HG03103 (cell line): ENCODE data around the gene GALNT2.

Source experiments
- ATAC-seq: cut with Tn5 transposase; IDR thresholded peaks from one replicate; pipeline ENCODE4 v1.9.1; 2021; ENCODE audit warnings: low read depth; ENCODE audit not compliant: unreplicated experiment

The GALNT2 gene

DNA sequence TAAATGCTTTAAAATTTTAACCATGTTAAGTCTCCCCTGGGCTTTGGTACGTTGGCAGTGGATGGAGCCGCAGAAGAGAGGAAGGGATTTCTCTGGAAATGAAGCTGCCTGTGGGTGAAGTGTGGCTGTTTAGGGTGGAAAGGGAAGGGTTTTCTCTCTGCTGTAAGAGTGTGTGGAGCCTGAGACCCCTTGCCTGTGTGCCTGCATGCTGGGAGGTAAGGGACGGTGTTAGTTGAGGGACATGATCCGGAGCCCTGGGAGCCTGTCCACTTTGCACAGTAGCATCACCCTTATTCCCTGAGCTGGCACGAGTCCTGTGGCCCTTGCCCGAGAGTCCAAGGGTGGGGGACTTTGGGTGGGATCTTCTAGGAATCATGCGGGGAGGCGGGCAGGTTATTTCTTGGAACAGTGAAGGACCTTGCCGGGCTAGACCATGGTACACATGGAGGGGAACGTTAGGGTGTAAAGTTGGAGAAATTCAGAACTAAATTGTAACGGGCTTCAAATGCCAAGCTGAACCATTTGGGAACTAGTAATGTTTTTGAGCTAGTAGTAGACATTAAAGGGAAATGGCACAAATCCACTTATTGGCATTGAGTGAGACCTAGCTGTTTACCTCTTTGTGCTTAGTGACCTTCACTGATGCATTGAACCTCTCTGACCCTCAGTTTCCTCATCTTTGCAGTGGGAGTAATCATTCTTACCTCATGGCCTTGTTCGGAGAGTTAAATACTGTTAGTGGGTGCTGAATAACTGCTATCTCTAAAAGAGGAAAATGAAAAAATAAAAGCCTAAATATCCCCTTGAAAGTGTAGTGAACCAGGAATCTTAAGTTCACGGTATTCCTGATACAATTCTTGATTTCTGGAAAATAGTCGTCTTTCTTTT lies 3.5 kb downstream of the GALNT2 start:
- no peak for ATAC-seq

DNA sequence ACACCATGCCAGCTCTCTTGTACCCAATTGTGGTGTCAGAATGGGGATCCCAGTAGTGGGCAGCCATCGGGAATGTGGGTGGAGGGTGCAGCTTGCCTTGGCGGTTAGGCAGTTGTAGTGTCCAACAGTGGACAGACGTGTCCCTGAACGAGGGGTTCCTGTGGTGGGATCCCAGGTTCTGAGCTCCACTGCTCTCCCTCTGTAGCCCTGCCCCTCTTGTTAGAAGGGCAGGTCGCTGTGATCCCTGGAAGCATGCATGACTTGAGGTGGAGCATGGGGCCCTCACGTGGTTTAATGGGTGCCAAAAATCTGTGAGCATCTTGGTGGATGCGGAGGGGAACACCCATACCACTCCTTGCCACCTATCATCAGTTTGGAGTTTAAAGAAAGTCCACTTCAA lies 4.3 kb downstream of the GALNT2 start:
- no peak for ATAC-seq

DNA sequence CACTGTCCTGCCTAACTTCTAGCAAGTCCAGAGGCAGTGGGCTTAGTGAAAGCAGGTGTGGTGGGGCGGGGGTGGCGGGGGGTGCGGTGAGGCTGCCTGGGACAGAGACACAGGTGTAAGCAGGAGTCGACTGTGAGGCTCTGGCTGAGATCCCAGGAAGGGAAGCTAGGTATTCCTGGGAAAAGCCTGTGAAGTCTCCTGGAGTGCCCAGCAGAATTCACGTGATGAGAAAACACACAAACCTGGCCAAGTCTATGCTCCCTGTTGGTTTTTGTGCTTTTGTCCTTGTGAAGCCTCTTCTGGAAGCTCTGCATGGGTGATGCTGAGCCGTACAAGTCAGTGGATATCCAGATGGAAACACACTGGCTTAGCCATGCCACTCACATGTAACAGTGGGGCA lies 5.3 kb downstream of the GALNT2 start:
- no peak for ATAC-seq

DNA sequence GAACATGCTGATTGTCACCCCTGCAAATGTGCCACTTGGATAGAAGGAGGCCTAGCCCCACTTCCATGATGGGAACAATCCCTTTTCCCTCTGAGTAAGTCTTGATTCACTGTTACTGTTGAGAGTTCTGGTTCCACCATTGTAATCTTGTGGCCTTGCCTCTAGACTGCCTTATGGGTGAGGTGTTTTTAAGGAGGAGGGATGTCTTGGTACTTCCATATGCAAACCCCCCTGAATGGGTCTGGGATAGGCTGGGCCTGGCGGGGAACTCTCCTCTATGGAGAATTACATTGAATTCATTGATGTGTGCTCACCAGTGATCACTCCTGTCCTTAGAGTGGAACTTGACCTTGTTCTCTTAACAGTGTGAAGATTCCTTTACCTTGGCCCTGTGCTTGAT lies 5.8 kb downstream of the GALNT2 start:
- no peak for ATAC-seq

DNA sequence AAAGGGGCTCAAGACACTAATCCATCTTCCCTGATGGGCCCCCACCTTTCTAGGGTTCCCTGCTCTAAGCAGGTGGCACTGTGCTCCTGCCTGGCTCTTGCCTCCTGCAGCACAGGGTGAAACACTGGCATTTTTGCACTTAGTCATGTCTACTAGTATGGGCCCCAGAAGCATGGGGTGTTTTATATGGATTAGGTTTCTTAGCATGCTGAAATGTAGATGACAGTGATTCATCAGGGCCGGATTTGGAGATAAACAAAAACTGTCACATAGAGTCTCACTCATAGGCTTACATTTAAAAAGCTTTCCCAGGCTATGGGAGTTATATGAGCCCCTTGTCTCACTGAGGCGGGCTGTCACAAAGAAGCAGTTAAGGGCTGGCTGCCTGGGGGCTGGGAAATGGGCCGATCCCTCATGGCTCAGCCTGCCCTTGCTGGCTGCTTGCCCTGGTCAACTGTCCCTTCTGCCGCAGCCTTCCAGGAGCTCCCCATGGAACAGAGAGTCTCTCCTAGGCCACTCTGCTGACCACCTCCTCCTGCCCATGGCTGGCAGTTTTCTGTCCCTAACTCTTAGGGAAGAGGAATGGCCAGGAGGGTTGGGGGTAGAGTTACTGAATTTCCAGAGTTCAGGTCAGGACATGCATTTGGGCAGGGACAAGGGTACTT lies 6.5 kb downstream of the GALNT2 start:
- ATAC-seq: no peak

DNA sequence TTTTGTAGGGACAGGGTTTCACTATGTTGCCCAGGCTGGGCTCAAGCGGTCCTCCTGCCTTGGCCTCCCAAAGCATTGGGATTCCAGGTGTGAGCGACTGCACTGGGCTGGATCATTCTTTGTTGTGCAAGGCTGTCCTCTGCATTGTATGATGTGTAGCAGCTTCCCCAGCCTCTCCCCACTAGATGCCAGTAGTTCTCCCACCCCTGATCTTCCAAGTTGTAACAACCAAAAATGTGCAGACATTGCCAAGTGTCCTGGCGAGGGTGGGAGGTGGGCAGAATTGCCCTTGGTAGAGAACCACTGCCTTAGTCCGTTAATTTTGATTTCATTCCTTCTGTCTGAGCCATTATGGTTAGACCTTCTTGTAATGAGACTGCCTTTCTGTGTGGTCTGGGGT lies 7.2 kb downstream of the GALNT2 start:
- no peak for ATAC-seq

DNA sequence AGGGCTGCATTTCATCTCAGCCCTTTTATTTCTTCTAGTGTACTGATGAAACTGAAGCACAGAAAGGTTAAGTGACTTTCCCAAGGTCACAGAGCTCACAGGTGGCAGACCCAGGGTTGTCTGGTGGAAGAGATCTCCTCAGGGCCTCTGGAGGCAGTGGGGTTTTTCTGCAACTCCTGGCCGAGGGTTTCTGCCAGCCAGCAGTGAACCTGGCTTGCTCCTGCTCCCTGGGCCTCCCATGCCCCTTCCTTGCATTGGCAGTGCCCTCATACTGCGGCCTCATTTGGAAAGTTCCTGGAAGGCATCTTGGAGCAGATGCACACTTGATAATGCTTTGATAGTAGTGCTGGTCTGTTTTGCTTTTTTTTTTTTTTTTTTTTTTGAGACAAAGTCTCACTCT lies 7.7 kb downstream of the GALNT2 start:
- ATAC-seq: no peak

DNA sequence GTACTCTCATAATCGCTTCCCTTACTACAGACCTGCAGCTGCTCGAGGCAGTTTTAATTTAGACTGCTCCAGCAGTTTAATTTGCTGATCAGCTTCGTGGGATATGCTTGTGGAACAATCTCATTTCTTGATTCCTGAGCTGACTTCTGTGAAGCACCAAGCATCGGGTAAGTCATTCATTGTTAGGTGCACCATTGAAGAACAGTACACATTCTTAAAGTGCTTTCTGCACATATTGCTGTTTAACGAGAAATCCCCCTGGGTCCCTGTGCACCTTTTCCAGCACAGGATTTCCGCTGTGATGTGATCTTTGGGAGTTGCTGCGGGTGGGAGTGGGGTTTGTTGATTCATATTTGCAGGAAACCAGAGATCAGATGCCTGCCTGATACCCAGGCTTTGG lies 9.1 kb downstream of the GALNT2 start:
- no peak for ATAC-seq

DNA sequence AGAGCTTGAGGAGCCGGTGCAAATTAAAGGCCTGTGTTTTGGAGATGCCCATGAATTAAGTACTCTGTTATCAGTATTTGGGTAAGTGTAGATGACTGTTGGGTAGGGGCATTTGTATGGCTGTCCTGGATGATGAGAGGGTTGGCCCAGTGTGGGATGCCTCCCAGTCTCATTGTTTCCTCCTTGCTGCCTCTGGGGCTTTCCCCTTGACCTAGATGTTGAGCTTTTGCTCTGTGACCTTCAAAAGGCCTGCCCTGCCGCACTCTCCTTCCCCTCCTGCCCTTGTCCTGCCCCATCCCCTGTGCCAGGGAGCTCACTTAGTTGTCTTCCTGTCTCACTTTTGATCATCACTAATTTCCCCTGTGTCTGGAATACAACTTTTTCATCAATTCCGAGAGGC lies 10.0 kb downstream of the GALNT2 start:
- no peak for ATAC-seq

DNA sequence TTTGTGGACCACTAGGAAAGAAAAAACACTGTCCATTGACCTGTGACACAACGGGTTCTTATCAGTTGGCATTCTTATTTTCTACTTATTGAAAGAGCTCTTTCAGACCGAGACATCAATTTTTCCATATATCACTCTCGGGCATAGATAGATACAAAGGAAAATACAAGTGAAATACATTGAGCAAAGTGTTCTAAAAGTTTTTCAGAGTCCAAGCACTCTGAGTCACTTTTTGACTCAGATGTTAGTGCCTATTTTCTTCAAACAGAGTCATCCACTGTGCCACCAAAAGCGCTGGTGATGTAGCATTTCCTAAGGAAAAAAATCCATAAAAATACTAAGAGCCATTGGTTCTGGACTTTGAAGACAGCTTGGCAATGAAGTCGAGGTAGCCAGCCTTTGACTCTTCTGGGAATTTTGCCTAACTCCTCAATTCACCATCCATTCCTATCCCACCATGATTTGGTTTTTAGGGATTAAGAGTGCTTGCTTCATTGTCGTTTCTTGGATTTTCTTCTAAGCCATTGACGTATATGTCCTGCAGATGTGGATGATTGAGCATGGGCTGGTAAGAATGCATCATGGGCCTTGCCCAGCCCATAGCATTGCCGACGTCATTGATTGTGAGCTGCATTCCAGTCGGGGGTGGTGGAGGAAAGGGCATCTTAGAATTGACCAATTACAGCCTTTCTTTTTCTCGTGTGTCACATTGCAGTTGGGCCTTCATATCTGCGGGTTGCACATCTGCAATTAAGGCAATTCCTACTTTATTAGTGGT lies 10.6 kb downstream of the GALNT2 start:
- ATAC-seq: no peak

DNA sequence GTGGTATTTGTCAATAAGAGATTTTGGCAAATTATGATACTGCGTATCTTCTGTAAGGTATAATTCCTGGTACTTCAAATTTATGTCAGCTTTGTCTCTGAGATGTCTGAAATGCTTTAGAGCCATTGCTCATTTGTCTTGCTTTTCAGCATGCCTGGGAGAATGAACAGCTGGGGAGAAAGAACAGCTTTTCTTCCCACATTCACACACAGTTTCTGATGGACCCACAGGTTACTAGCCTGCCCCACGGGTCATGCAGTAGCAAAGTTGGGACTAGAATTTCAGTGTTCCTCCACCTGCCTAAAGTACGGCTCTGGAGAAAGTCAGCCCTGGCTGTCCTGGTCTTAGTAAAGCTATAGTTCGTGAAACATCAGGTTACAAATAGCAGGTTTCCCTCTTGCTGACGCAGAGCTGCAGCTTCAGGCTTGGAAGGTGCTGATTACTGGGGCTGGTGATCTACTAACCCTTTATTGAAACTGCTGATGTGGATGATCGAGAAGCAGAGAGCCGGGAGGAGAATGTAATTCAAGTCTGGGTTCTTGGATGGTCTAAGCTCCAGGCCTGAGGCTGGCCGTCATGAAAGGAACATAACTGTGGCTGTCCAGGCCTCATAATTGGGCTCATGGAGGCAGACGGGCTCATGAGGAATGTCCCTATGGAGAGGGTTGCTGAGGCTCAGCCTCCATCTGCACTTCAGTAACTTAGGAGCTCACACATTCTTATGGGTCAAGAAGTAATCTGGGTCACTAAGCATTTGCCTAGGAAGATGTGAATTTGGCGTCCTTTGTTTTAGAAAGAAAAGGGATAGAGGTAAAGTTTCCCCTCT lies 12.4 kb downstream of the GALNT2 start:
- no peak for ATAC-seq

DNA sequence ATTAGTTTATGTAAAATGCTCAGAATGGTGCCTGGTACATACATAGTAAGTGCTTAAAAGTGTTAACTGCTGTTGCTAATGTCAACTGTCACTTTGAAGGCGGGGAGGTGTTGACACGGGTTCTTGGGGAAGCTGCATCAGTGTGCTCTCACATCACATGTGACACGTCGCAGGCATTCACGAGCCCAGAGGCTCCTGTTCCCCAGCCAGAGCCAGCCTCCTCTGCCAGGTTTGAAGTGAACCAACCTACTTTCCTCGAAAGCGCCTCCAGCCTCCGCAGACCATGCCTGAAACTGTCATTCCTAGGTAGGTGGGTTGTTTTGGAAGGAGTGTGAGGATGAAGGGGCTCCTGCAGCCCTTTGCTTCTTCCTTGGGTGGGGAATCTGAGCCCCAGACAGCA lies 13.8 kb downstream of the GALNT2 start:
- ATAC-seq: no peak

DNA sequence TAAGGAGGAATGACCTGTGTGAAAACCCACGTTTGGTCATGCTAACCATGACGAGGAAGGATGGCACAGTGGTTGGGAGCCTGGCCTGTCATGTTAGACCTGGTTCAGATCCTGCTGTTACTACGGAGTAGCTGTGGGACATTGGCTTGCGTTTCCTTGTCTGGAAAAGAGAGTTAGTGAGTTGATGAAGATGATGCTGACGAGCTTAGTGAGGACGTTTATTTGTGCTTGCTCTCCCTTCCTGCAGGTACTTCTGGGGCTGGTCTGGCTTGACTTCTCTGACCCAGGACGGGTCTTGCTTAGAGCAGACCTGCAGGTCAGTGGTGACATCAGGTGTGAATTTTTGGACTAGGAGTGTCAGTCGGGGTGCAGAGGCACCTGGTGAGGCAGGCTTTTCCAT lies 14.7 kb downstream of the GALNT2 start:
- ATAC-seq: no peak

DNA sequence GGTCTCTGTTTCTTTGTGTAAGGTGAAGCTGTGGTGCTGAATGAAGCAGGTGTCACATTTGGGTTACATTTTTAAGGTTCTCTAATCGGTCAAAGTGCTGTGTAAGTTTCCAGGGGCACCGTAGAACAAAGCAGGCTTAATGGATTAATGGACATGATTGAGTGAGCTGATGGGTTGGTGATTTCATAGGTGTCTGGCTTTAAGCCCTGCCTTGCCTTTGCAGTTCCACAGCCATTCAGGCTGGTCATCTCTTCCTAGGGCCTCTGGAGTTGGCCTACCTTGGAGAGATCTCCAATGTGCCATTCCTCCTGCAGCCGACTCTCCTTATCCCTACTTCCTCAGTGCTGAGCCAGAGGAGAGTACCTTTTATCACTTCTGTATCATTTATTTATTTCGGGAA lies 15.2 kb downstream of the GALNT2 start:
- no peak for ATAC-seq

DNA sequence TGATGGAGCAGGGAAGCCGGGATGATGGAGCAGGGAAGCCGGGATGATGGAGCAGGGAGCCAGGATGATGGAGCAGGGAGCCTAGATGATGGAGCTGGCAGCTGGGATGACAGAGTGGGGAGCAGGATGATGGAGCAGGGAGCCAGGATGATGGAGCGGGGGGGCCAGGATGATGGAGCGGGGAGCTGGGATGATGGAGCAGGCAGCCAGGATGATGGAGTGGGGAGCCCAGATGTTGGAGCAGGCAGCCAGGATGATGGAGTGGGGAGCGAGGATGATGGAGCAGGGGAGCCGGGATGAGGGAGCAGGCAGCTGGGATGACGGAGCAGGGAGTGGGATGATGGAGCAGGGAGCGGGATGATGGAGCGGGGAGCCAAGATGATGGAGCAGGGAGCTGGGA lies 16.0 kb downstream of the GALNT2 start:
- no peak for ATAC-seq

DNA sequence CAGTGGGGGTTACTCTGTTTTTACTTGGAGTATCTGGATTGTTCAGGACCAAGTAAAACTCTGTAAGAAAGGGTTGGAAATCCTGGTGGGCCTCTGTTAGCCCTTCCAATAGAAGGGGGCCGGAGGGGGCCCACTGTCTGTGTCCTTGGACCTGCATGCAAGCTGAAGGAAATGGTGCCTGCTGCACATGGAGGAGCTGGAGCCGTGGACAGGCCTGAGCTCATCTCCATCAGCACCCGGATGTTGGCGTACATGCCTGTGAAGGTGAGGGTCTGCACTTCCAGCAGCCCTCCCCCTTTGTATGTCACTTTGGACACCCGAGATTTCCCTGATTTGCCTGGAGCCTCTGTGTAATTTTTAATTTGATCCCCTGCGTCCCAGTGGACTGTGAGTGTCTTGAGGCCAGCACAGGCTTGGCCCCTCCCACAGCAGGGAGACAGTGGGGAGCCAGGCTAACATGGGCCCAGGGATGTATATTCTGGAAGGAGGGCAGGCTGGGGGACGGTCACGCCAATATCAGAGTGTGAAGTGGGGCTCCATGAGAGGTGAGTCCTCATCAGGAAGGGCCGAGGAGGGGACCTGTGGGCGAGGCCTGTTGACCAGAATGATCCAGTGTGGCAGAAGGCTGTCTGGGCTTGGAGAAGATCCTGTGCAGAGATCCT lies 16.8 kb downstream of the GALNT2 start:
- ATAC-seq: no peak

DNA sequence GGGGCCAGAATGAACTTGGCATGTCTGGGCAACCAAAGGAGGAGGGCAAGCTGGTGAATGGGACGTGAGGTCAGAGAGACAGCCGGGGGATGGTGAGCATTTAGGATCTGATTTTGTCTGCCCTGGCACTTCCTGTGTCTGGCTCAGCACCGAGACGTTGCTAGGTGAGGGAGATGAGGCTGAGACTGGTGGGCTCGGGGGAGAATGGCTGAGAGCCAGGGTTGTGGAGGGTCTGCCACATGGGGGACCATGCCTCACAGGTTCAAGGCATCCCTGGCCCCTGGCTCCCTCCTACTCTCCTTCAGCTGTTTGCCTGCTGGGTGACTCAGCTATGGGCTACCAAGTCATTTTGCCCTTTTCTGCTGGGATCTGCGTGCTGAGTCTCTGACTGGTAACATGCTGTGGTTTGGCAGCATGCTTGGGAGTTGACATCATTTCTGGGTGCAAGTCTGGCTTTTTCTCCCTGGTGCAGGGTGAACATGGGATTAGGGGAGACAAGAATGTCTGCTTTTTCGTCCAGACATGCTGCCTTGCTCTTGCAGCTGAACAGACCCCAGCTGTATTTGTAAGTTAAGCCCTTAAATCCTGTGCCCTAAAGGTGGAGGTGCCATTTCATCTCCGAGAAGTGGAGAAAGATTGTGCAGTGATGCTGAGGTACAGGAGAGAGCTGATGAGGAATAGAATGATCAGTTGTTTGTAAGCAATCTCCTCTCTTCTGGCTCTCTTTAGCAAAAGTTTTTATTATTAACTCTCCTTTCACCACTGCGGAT lies 17.6 kb downstream of the GALNT2 start:
- no peak for ATAC-seq

DNA sequence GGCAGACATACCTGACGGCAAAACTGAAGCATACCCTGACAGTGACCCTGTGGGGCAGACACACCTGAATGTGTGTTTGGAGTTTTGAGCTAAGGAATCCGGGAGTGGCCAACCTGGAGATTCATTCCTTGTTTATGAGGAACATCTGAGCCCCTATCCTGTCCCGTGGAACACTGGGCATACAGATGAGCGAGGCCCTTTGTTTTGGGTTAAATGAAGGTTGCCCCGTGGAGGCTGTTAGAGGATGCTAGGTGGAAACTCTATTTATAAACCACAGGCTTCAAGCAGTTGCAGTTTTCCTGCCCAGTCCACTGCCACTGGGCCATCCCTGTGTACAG lies 18.1 kb downstream of the GALNT2 start:
- ATAC-seq: no peak

DNA sequence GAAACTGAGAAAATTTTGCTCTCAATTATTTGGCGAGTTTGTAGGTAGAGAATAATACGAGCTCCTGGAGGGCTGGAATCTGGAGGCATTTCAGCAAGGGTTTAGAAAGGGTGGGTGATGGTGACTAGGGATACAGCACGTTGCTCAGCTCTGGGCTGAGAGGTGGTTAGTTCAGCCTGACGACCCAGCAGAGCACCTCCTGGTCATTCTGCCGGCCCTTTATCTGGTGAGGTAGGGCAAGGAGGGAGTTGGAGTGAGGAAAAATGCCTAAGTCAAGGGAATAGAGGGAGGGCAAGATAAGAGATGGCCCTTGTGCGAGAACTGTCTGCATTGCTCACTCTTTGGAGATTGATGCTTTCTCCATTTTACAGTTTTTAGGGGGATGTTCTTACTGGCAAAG lies 19.1 kb downstream of the GALNT2 start:
- ATAC-seq: no peak
